NCI-H524 treated with DMSO at 0.1 percent for 48 hours (cell line): Measurements from ENCODE around the gene NECTIN1.
A peak's percentile ranks its signal among the peaks of the same experiment; 100 is the strongest.

Experiments used
- DNase-seq: peaks from one replicate; lab custom pipeline; 2025; lab: John Stamatoyannopoulos, UW

NECTIN1 gene

DNA sequence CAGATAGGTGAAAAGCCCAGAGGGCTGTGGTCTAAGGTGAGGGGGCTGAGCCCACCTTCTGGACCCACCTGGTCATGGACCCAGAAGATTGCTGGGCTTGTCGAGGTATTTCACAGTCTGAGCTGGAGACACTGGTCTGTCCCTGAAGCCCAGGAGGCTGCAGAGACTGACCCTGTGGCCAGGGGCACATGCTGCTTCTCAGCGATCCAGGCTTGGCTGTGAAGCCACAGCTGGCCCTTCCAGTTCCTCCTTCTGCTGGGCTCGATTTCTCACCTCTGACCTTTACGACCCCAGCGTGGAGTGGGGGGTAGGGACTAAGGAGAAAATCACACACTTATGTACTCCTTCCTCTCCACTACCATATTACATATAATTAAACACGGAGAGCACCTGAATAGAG, 88.5 kb downstream of the NECTIN1 start:
- no peak for DNase-seq

DNA sequence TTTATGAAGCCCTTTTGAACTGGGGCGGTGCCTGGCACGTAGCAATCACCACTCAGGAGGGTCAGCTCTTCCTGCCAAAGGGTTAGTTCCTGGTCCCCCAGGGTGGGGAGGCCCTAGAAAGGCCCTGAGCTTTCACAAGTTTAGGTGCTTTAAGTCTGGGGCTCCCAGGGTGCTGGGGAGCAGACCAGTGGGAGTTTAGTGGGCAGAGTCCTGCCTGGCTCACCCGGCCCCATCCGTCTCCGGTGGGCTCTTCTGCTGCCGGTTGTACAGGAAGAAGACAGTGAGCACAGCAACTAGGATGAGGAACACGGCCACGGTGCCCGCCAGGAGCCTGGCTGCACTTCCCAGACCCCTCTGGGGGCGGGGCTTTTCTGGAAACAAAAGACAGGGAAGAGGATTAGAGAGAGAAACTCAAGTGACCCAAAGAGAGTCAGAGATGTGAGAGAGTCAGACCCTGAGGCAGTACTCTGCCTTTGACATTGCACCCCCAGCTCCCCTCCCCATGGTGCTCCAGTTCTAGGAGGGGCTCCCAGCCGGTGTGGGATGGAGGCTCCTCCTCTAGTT, 89.3 kb downstream of the NECTIN1 start:
- DNase-seq = no peak

DNA sequence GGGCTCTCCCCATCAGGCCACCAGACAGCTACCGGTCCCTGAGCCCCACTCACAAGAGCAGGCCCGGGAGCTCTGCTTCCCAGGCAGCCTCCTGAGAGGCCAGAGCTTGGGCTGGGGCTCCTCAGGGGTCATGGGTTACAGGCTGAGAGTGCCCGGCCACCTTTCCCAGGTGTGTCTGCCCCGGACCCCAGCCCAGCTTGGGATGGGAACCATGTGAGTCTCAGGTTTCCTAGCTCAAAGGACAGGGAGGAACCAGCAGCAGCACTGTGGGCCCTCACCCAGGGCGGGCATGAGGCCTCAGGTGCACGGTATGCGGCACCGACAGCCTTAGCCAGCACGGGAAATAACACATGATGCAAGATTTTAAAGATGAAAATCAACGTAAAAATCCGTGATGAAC, 90.1 kb downstream of the NECTIN1 start:
- DNase-seq = no peak

DNA sequence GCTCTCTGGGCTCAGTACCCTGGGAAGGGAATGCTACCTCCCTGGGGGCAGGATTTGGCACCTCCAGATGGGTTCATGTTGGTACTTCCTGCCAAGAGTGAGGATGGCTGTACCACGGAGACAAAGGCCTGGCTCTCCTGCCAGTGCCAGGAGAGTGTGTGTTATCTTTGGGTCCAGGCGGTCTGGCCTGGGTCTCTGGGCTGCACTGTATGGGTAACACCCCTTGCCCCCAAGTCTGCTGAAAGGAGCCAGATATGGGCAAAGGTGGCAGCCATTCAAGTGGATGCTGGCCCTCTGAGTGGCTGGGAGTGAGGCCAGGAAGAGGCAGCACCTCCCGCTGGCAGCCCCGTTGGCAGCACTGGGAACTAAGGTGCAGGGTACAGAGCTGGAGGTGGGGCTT, 91.5 kb downstream of the NECTIN1 start:
- DNase-seq = no peak

DNA sequence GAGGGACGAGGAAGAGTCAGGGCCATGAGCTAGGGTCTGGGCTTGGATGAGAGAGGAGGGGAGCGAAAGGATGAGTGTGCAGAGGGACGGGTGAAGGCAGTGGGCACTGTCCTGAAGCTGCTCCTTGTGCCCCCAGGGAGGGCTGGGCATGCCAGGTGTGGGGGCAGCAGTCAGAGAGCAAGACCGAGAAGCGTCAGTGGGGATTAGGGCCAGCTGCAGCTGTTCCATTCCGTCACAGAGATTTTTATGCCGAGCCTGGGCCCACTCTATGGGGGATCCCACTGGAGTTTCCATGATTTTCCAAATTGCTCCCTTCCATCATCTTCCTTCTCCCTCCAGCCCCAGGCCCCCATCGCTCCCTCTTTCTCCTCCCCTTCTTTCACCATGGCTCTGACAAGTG, 93.2 kb downstream of the NECTIN1 start:
- DNase-seq = no peak

DNA sequence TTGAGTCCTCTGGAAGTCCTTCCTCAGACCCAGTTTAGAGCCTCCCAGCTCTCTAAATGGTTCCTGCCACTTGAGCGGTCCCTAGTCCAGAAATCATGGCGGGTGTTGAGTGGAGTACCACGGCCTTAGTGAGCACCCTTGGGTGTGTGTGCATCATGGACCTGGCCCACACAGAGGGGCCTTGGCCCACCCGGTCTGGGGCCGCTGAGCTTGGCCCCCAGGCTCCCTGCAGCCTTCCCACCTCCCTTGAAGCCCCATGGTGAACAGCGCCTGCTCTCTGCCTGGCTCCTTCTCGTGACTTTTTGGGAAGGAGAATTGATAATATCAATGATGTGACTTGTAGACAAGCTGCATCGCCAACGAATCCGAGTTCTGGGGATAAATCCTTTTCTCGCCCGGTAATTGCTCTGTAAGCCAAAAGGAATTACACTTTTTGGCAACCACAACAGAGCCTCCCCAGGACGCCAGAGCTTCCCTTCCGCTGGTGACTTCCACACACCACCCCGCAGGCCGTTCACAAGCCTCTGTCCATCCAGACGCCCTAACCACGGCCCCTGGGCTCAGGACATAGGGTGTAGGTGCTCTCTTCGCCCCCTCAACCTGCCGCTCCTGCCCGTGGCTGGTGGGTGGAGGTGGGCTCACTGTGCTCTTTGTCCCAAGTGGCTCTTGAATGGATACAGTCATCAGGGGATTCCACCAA, 93.8 kb downstream of the NECTIN1 start:
- no peak for DNase-seq

DNA sequence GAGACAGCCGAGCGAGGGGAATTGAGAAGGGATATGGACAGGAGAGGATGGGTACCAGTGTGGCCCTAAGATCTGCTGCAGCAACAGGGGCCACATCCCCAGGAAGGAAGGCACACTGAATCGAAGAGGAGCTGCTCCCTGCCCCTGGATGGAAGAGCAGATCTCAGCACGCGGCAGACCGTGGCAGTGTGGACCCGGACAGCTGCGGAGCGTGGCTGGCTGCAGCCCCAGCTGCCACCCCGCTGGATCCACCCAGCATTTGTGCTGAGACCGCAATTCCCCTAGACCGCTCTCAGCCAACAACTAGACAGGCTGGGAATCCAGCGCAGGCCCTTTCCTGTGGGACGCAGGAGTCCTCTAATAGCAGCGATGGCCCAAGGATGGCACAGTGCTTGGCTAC, 94.7 kb downstream of the NECTIN1 start:
- DNase-seq = no peak

DNA sequence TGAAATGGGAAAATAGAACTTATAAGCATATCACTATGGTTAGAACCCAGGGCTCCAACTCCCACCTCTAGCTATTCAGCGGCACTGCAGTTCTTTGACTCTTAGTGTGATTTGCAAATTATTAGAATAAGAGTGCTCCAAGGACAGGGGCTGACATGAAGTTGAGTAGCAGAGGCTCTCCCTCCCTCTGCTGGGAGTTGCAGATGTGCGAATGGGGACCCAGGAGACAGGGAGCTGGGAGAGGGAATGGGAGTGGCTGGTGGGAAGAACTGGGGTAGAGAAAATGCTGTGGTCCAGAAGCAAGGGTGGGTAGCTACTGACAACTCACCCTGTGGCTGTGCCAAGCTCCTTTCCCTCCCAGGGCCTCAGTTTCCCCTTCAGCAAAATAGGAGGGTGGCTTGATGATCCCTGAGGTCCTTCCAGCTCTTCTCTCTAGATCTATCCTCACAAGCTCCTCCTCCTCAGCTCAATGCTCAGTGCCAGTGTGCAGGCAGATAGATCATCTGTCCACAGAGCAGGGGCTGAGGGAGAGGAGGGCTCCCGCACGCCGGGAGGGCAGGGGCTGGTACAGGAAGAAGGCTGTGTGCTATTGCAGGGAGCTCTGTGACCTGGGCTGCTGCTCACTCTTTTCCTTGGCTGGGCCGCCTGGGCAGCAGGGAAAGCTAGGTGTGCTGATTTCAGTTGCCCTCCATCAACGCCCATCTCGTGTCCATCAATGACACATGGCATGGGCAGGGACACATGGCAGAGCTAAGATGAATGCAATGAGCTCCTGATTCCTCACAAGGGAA, 99.0 kb downstream of the NECTIN1 start:
- no peak for DNase-seq

DNA sequence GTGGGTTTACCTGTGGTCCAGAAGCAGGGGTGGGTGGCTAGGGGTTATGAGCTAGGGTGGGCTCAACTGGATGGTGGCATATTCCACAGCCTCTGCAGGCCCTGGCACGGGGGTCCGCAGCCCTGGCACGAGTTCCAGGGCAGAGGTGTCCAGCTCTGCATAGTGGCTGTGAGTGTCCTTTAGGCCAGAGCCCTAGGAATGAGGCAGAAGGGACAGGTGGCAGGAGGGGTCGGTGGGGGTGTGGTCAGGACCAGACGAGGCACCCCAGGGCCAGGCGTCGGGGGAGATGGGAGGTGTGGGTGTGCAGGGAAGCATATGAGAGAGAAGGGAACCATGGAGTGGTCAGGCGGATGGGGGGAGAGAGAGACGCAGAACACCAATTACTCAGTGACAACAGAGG, 99.9 kb downstream of the NECTIN1 start:
- DNase-seq = no peak

DNA sequence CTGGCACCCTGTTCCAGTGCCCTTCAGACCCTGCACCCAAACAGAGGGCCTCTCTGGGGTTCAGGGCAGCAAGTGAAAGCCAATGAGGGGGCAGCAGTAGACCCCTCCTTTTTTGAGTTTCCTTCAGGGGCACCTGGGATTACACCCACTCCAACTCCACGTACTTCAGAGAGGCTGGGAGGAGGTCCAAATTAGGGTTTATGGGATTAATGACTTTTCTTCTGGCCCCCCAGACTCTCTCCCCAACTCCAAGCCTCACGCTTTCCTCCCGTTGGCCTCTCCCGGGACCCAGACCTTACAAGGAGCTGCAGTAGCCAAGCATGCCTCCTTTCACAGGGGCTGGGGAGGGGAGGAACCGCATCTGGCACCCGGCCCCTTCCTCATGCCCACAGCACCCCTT, 101.7 kb downstream of the NECTIN1 start:
- peak; percentile 54 for DNase-seq

DNA sequence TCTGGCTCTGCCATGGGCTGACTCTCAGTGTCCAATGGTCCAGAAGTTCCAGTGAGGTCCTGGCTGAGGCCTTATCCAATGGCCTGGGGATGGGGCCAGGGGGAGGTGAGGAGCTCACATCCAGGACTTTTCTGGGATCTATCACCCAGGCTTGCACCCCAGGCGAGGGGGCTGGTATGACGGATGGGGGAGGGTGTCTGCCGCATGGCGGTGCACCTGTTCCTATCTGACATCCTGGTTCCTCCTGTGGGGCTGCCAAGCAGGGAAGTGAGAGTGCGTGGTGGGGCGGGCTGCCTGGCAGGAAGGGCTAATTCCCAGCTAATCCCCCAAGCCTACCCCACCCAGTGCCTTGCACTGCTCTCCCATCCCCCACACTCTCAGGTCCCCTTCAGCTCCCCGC, 102.1 kb downstream of the NECTIN1 start:
- peak; percentile 70 for DNase-seq

DNA sequence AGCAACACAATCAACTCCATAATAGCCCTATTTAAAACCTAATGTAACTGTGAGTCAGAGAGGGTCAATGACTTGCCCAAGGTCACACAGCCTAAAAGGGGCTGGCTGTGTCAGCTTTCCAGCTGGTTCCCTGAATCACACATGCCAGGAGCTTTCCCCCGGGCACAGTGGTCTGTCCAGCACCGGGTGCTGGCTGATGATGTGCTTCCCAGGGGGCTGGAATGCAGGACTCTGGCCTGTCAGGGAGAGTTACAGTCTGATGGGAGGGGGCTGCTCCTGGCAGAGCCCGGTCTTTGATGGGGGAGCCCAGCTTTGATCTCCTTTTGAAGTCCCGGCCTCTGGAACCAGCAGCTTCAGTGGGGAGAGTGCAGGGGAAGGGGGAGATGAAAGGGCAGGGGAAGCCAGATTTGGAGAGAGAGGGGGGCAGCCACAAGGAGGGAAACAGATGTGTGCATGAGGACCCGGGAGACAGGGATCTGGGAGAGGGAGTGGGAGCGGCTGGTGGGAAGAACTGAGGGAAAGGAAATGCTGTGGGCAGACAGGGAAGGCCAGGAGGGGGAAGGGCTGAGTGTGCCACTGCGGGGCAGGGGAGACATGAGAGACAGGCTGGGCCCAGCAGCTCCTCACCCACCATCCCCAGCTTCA, 102.7 kb downstream of the NECTIN1 start:
- DNase-seq = peak; percentile 27

DNA sequence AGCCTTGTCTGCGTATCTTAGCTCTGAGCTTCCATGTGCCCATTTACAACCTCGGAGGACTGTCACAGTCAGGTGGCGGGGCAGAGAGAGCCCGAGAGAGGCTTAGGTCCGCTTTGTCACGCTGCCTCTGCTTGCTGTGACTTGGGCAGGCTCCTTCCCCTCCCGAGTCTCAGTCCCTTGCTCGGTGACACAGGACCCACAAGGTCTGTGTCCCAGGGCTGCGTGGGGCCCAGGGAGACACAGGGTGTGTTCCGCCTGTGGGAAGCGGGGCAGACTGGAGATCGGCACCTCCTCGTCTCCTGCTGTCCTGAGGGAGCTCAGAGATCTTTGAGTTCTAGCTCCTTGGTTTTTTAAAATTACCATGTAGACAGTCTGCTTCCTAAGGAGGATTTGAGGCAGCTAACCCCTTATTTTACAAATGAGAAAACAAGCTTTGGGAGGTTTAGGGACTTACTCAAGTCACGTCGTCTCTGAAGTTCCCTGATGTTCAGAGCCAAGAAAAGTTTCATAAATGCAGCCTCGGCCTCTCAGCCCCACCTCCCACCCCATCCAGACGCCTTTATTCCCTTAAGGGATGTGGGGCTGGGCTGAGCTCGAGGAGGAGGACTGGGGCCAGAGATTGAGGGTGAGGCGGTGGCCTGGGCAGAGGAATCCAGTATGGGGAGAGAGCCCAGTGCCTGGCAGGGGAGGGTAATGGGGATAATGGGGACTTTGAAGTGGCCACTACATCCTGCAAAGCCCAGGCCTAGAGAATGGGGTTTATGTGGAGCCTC, 103.6 kb downstream of the NECTIN1 start:
- no peak for DNase-seq

DNA sequence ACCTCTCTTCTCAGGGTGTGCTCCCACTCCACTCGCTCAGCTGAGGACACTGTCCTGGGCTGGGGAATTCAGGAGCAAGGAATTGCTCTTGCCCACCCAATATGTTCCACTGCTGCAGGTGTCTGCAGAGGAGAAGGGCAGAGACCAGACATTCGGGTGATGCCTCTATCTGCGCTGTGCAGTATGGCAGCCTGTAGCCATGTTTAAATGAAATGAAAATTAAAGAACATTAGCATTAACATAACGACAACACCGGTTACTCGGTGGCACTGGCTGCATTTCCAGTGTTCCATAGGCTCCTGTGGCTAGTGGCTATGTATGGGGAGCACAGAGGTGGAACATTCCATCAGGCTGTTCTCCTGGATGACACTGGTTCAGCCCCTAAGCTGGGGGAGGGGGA, 104.4 kb downstream of the NECTIN1 start:
- DNase-seq = no peak

DNA sequence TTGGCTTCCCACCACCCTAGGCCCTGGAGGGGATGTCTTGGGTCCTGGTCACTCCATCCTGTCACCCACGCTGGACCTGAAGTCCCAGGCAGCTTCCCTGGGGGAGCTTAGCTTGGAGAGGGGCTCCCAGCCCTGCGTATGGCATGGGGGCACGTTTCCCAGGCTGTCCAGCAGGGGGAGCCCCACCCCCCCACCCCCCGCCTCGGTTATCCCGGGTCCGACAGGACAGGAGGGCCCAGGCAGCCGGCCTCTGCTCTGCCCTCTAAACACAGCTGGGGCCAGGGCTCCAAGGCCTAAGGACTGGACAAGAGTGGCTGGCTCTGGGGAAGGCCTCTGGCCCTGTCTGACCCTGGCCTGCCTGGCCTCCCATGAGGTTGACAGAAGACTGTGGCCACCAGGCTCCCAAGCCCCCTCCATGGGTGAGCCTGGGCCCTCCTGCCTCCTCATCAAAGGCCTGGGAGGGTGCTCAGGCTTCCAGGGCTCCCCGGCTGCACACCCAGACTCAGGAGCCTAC, 104.8 kb downstream of the NECTIN1 start:
- DNase-seq = no peak

DNA sequence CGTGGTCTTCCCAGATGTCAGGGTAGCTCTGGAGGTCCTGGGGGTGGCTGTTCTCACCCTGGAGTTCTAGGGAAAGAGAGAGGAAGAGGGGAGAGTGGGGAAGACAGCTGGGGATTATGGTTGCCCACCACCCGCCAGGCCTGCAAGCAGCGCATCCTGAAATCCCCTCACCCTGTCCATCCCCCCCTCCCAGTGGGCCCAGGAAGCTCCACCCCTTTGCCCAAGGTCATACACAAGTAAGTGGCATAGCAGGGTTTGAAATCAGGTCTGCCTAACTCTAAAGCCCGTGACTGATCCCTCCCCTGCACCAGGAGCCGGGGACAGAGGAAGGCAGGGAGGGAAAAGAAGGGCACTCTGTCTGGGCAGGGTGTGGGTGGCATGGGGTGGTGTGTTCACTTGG, 105.3 kb downstream of the NECTIN1 start:
- no peak for DNase-seq

DNA sequence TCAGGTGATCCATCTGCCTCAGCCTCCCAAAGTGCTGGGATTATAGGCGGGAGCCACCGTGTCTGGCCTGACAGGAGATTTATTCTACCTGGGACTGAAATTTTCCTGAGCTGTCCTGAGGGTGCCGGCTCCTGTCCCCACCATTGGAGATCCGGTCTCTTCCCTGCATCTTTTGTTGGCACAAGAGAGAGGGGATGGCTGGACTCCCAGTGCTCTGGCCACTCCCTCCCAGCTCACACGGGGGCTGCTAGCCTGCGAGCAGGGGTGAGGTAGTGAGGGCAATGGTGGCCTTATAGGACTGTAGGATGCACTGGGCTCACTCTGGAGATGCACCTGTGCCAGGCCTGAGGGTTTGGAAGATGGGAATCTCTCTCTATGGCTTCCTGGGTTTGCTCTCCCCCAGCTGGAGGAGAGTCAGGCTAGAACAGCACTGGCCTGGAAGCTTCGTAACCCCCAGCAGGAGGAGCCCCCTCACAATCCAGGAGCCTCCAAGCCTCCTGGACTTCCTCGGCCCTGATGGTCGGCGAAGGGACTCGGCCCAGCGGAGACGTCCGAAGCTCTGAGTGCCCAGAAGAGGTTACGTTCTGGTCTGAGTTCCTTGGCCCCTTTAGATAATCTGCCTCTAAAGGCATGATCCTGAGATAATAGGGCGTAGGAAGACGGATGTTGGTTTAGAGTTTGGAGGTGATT, 106.4 kb downstream of the NECTIN1 start:
- DNase-seq = no peak

DNA sequence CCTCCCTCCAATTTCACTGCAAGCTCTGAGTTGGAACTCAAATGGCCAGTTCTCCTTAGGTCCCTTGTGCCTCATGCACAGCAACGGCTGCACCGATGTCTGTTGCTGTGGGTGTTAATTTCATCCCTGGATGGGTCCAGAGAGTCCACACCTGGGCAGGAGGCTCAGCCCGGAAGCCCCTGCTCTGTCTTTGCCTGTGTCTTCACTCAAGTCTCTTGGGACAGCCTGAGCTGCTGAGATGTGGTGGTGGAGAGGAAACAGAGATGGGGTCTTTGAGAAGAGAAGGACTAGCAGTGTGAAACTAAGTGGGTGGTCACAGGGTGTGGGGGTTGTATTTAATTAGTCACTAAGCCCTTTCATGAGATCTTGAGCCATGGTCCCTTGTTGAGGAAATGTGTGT, 109.3 kb downstream of the NECTIN1 start:
- DNase-seq = no peak

DNA sequence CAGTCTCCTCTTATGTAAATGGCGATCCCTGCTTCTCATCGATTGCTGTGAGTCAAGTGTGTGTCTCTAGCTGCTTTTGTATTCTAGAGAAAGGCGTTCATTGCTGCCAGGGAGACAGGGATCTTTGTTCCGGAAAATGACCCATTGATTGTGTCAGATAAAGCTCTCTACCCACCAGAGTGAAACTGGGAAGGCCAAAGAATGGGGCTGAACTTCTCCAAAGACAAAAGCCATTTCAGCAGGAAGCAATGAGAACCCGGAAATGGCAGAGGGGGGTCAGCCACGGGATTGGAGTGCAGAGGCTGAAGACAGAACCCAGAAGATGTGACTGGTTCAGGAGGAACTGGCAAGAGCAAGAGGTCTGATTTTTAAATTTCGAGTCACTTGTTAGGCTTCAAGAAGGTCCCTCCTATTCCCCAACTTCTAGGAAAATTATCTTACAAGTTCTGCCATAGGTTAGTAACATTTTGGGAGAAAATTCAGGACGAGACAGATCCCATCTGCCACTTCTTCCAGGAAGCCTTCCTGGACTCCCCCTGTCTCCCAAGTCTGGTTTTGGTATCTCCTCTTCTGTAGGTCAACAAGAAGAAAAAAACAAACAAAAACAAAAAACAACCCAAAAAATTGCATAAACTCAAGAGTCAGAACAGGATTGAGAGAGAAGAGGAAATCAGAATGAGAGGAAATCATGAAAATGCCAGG, 110.6 kb downstream of the NECTIN1 start:
- no peak for DNase-seq

DNA sequence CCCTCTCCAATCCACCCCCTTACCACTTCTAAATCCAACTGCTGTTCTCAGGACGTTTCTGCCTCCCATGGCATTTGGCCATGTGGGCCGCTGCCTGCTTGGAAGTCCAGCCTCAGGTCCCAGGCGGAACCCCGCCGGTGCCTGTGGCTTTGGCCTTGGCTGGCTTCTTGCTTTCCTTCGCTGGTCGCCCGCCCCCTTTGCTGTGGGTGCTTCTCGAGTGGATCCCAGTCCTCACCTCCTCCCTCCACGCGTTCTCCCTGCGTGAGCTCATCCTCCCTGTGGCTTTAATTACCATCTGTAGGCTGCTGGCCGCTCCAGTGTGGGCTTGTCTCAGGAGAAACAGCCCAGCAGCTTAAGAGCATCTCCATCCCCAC, 111.7 kb downstream of the NECTIN1 start:
- no peak for DNase-seq
